HepG2 (cell line): ENCODE data around the gene ABCA8. TPM values are rescaled to one million over a fixed set of nuclear protein-coding genes. Genes with fewer than 3 reads are reported as not detected.

Experiments
- ATAC-seq: fragments of 200-7000 bp; cut with Tn5 transposase; 3 replicates; pipeline ENCODE4 v1.9.1; 2020; ENCODE audit warnings: mild to moderate bottlenecking, moderate library complexity
- BruUV-seq: library from RNA; stranded (reverse); fragments of 400-500 nt; replicated peaks from 2 replicates; lab custom pipeline; 2021; lab: Mats Ljungman, UMichigan
- CTCF ChIA-PET: fragments of 300-600 bp; formaldehyde crosslinking; extraction: SDS; loops from one replicate; lab custom pipeline; 2021; ENCODE audit warnings: low total read pairs, inconsistent platforms, low intra/inter-chr PET ratio; lab: Yijun Ruan, JAX
- POLR2A ChIA-PET: fragments of 350-600 bp; sonication (Branson Sonifier 250); formaldehyde crosslinking; loops from one replicate; lab custom pipeline; 2020; ENCODE audit warnings: antibody characterized with exemption, inconsistent platforms; lab: Yijun Ruan, JAX
- DNase-seq: peaks from one replicate; pipeline ENCODE4 v3.0.0-alpha.2; 2015; ENCODE audit warnings: low spot score
- FAIRE-seq: peaks from 3 replicates; lab custom pipeline; 2011; peaks lifted over from hg19 to GRCh38; lab: Jason Lieb, UNC
- H2AFZ ChIP-seq: one replicate; pipeline ENCODE4 v1.6.1; 2011; ENCODE audit warnings: low read length, inconsistent platforms
- H3K27ac ChIP-seq: fragments of 300-600 bp; 3 replicates; pipeline ENCODE4 v1.8.0; 2011; ENCODE audit warnings: mixed run types, mild to moderate bottlenecking, mixed read lengths, low read length, inconsistent platforms; ENCODE audit not compliant: insufficient read depth; ENCODE audit errors: extremely low read length
- H3K27me3 ChIP-seq, 2 experiments: fragments of 200-600 bp in 1 of 2; 2 replicates in 1 of 2; 3 replicates in 1 of 2; pipeline versions ENCODE4 v1.6.0 to v1.8.0; 2011; ENCODE audit warnings: low read length in 2 of 2, mild to moderate bottlenecking in 2 of 2, moderate library complexity in 2 of 2, inconsistent platforms in 1 of 2; ENCODE audit not compliant: insufficient read depth in 2 of 2, control insufficient read depth in 1 of 2
- H3K36me3 ChIP-seq, 2 experiments: fragments of 200-600 bp in 1 of 2; replicated peaks in 1 of 2; 2 replicates in 1 of 2; 3 replicates in 1 of 2; pipeline versions ENCODE4 v1.5.1 to v1.8.0; 2011; ENCODE audit warnings: low read length in 2 of 2, inconsistent platforms in 1 of 2; ENCODE audit not compliant: insufficient read depth in 2 of 2, control insufficient read depth in 1 of 2
- H3K4me1 ChIP-seq: 2 replicates; pipeline ENCODE4 v1.5.1; 2012; ENCODE audit warnings: low read length, inconsistent platforms; ENCODE audit not compliant: insufficient read depth
- H3K4me2 ChIP-seq: 2 replicates; pipeline ENCODE4 v1.6.0; 2011; ENCODE audit warnings: low read depth, low read length, inconsistent platforms
- H3K4me3 ChIP-seq, 3 experiments: fragments of 200-600 bp in 1 of 3; sonication (generic), shearing (Covaris generic) in 1 of 3; replicated peaks in 1 of 3; 2 replicates each; pipeline ENCODE4 v1.5.1; 2011 to 2016; ENCODE audit warnings: low read length in 3 of 3, inconsistent platforms in 2 of 3, low read depth in 2 of 3, mild to moderate bottlenecking in 2 of 3, control low read depth in 1 of 3, mixed read lengths in 1 of 3; ENCODE audit not compliant: insufficient read depth in 1 of 3
- H3K79me2 ChIP-seq: one replicate; pipeline ENCODE4 v1.6.1; 2011; ENCODE audit warnings: low read length, inconsistent platforms; ENCODE audit not compliant: insufficient read depth
- H3K9ac ChIP-seq: 2 replicates; pipeline ENCODE4 v1.6.0; 2011; ENCODE audit warnings: mild to moderate bottlenecking, low read depth, low read length, inconsistent platforms; ENCODE audit not compliant: insufficient read depth
- H3K9me3 ChIP-seq: 2 replicates; pipeline ENCODE4 v1.5.1; 2012; ENCODE audit warnings: mild to moderate bottlenecking, low read length
- H4K20me1 ChIP-seq: 2 replicates; pipeline ENCODE4 v1.6.0; 2011; ENCODE audit warnings: inconsistent platforms, mild to moderate bottlenecking, low read length, moderate library complexity; ENCODE audit not compliant: insufficient read depth
- BRD4 ChIP-seq: sonication (generic); formaldehyde crosslinking; IDR thresholded peaks from 2 replicates; pipeline ENCODE4 v1.4.0; 2020; ENCODE audit warnings: missing genetic modification reagents
- CHCHD3 ChIP-seq: sonication (generic); formaldehyde crosslinking; IDR thresholded peaks from 2 replicates; pipeline ENCODE4 v1.8.0; 2022; ENCODE audit warnings: mild to moderate bottlenecking, missing genetic modification reagents, moderate library complexity
- FLYWCH1 ChIP-seq: sonication (generic); formaldehyde crosslinking; IDR thresholded peaks from 2 replicates; pipeline ENCODE4 v1.8.1; 2023; ENCODE audit warnings: mild to moderate bottlenecking, missing genetic modification reagents
- KLF9 ChIP-seq: IDR thresholded peaks from 2 replicates; pipeline ENCODE4 v1.6.1; 2016; ENCODE audit warnings: low read depth
- MEF2D ChIP-seq: sonication (generic); formaldehyde crosslinking; IDR thresholded peaks from 2 replicates; pipeline ENCODE4 v1.5.1; 2020; ENCODE audit warnings: mild to moderate bottlenecking, missing genetic modification reagents
- NR2C2 ChIP-seq: sonication (generic); formaldehyde crosslinking; IDR thresholded peaks from 2 replicates; pipeline ENCODE4 v1.4.0; 2020; ENCODE audit warnings: missing genetic modification reagents, mild to moderate bottlenecking, moderate library complexity, borderline replicate concordance
- STAG1 ChIP-seq: sonication (generic); formaldehyde crosslinking; IDR thresholded peaks from 2 replicates; pipeline ENCODE4 v1.4.0; 2020; ENCODE audit warnings: missing genetic modification reagents
- ZNF563 ChIP-seq: sonication (generic); formaldehyde crosslinking; IDR thresholded peaks from 2 replicates; pipeline ENCODE4 v1.8.0; 2022; ENCODE audit warnings: mild to moderate bottlenecking, moderate library complexity, missing genetic modification reagents
- ZSCAN30 ChIP-seq: sonication (generic); formaldehyde crosslinking; IDR thresholded peaks from 2 replicates; pipeline ENCODE4 v1.5.0; 2020; ENCODE audit warnings: mild to moderate bottlenecking, missing genetic modification reagents
- WGBS: methylation state at CpG from one replicate; pipeline ENCODE4 v1.1.6; 2017; ENCODE audit warnings: low lambda C conversion rate; 5-methylcytosine and 5-hydroxymethylcytosine counted together
- in situ Hi-C: cut with HindIII; loops from 2 replicates; pipeline ENCODE4 v1.10.0; 2017; ENCODE audit warnings: low pct_unique_long_range_greater_than_20kb; ENCODE audit not compliant: extremely low pct_ligation_motif_present
- intact Hi-C: fragments of 100-400 bp; cut with micrococcal nuclease; formaldehyde crosslinking; loops from one replicate; pipeline ENCODE4 v1.10.0; 2022; ENCODE audit not compliant: unreplicated experiment
- polyA plus RNA-seq, 8 experiments: library from polyadenylated mRNA; depleted of rRNA in 3 of 8; stranded (reverse) in 7 of 8; unstranded in 1 of 8; fragments of >200 nt; fragmentation: Illumina TruSeq in 4 of 8; extraction: Trizol in 4 of 8; gene quantifications; 2 replicates each; pipeline versions ENCODE4 v1.2.1 to v1.2.3, GENCODE V29; 2011 to 2016; ENCODE audit warnings: low read depth in 4 of 8, missing spikeins in 1 of 8, mixed read lengths in 1 of 8; ENCODE audit not compliant: insufficient read depth in 1 of 8
- total RNA-seq, 5 experiments: library from RNA; depleted of rRNA; stranded (reverse); fragments of >200 nt; fragmentation: Illumina TruSeq; extraction: Trizol; gene quantifications; 2 replicates each; pipeline ENCODE4 v1.2.3, GENCODE V29; 2016; ENCODE audit warnings: low read depth in 1 of 5
- TF ChIP-seq, protein P1 (sequence below): sonication (generic); formaldehyde crosslinking; IDR thresholded peaks from 2 replicates; pipeline ENCODE4 v1.5.1; 2020; ENCODE audit warnings: mild to moderate bottlenecking, missing genetic modification reagents, moderate library complexity
- TF ChIP-seq, protein P2 (sequence below): sonication (generic); formaldehyde crosslinking; IDR thresholded peaks from 2 replicates; pipeline ENCODE4 v1.5.0; 2020; ENCODE audit warnings: missing genetic modification reagents
- TF ChIP-seq, protein P3 (sequence below), 2 experiments: sonication (generic) in 1 of 2; formaldehyde crosslinking in 1 of 2; IDR thresholded peaks; 2 replicates each; pipeline versions ENCODE4 v1.4.0 to v1.6.1; 2018 to 2020; ENCODE audit warnings: missing genetic modification reagents in 2 of 2, borderline replicate concordance in 1 of 2, low read depth in 1 of 2, mild to moderate bottlenecking in 1 of 2, missing biosample characterization in 1 of 2
- TF ChIP-seq, protein P4 (sequence below): IDR thresholded peaks from 2 replicates; pipeline ENCODE4 v1.6.1; 2018; ENCODE audit warnings: missing genetic modification reagents, mild to moderate bottlenecking, missing compliant biosample characterization

ABCA8 gene
- total and polyA plus RNA-seq, 2 of the 13 experiments (the other 11 are each of a cell fraction or from before 2014, with no cell fraction given), result 0.05 to 0.18 TPM

DNA sequence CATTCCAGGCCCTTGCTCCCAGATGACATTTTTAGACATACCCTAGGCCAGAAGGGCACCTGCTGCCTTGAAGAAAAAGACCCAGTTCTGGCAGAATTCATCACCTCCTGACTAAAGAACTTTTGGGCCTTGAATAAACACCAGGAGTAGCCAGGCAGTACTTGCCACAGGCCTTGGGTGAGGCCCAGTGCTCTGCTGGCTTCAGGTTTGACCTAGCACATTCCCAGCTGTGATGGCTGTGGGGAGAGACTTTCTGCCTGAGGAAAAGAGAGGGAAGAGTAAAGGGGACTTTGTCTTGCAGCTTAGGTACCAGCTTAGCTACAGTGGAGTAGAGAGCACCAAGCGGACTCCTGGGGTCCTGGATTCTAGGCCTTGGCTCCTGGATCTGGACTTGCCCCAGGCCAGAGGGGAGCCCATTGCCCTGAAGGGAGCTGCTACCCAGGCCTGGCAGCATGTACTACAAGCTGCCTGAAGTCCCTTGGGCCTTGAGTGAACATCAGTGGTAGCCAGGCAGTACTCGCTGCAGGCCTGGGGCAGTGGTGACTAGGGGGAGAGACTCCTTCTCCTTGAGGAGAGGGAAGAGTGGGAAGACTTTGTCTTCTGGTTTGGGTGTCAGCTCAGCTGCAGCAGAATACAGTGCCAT lies 44.3 kb downstream of the ABCA8 start (continued):
- TF ChIP-seq, protein P1, sequence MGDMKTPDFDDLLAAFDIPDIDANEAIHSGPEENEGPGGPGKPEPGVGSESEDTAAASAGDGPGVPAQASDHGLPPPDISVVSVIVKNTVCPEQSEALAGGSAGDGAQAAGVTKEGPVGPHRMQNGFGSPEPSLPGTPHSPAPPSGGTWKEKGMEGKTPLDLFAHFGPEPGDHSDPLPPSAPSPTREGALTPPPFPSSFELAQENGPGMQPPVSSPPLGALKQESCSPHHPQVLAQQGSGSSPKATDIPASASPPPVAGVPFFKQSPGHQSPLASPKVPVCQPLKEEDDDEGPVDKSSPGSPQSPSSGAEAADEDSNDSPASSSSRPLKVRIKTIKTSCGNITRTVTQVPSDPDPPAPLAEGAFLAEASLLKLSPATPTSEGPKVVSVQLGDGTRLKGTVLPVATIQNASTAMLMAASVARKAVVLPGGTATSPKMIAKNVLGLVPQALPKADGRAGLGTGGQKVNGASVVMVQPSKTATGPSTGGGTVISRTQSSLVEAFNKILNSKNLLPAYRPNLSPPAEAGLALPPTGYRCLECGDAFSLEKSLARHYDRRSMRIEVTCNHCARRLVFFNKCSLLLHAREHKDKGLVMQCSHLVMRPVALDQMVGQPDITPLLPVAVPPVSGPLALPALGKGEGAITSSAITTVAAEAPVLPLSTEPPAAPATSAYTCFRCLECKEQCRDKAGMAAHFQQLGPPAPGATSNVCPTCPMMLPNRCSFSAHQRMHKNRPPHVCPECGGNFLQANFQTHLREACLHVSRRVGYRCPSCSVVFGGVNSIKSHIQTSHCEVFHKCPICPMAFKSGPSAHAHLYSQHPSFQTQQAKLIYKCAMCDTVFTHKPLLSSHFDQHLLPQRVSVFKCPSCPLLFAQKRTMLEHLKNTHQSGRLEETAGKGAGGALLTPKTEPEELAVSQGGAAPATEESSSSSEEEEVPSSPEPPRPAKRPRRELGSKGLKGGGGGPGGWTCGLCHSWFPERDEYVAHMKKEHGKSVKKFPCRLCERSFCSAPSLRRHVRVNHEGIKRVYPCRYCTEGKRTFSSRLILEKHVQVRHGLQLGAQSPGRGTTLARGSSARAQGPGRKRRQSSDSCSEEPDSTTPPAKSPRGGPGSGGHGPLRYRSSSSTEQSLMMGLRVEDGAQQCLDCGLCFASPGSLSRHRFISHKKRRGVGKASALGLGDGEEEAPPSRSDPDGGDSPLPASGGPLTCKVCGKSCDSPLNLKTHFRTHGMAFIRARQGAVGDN (CRISPR knock-in tag), result peak; percentile 57; the same call in 1 of the 2 replicates
- TF ChIP-seq ZNF563 (CRISPR knock-in tag), result peak; percentile 6; the same call in 1 of the 2 replicates

DNA sequence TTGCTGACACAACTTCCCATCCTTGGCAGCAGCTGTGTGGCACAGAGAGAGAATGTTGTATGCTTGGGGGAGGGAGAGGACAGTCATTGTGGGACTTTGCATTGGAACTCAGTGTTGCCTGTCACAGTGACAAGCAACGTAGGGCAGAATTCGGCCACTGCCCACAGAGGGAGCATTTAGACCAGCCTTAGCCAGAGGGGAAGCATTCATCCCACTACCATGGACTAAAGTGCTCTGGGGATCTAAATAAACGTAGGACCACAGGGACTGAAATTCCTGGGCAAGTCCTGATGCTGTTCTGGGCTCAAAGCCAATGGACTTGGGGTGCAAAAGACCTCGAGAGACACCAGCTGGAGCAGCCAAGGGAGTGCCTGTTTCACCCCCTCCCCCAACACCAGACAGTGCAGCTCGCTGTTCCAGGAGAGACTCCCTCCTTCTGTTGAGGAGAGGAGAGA lies 44.9 kb downstream of the ABCA8 start:
- CTCF ChIA-PET, result no interaction called here
- H3K4me1 ChIP-seq, result peaks cover 54% of the 10 kb centered on the region
- no peaks in the 10 kb centered on the region for H3K79me2 ChIP-seq
- POLR2A ChIA-PET, result interaction anchor here (1.8 kb wide), 1 partner anchor 136 kb away, joined by 8 read pairs; no protein-coding TSS in a partner anchor
- intact Hi-C loops, result no loop called here
- BruUV-seq, result no TSS peak
- H3K9ac ChIP-seq, result no peak overlapping the region
- no peak overlapping the region for H3K4me2 ChIP-seq
- in situ Hi-C loops, result loop anchor here (5.0 kb wide), 1 partner anchor 133 kb away; no protein-coding TSS in a partner anchor
- H3K27me3 ChIP-seq, result no peaks in the 10 kb centered on the region
- H3K27ac ChIP-seq, result no peak overlapping the region
- H3K4me3 ChIP-seq, result no peak overlapping the region
- H2AFZ ChIP-seq, result peak overlapping the region; percentile 28
- WGBS, result 89% methylated on average over 5 of the region's 5 CpGs
- no peaks in the 10 kb centered on the region for H3K36me3 ChIP-seq
- ATAC-seq, result no peak
- 0 out of 2 replicates have a peak, but pooled peaks cover 7% of the 10 kb centered on the region for H3K9me3 ChIP-seq
- FAIRE-seq, result no peak
- no peaks in the 10 kb centered on the region for H4K20me1 ChIP-seq
- DNase-seq, result no peak
- TF ChIP-seq, protein P2, sequence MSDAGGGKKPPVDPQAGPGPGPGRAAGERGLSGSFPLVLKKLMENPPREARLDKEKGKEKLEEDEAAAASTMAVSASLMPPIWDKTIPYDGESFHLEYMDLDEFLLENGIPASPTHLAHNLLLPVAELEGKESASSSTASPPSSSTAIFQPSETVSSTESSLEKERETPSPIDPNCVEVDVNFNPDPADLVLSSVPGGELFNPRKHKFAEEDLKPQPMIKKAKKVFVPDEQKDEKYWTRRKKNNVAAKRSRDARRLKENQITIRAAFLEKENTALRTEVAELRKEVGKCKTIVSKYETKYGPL (CRISPR knock-in tag), result no peak
- 0 out of 2 replicates have a peak, but pooled peaks have one; percentile 24 for TF ChIP-seq NR2C2 (CRISPR knock-in tag)
- TF ChIP-seq ZNF563 (CRISPR knock-in tag), result peak; percentile 83
- 0 out of 2 replicates have a peak, but pooled peaks have one; percentile 14 for TF ChIP-seq MEF2D (CRISPR knock-in tag)
- TF ChIP-seq FLYWCH1, result no peak
- TF ChIP-seq BRD4 (CRISPR knock-in tag), result no peak
- TF ChIP-seq CHCHD3 (CRISPR knock-in tag), result 0 out of 2 replicates have a peak, but pooled peaks have one; percentile 37
- TF ChIP-seq STAG1 (CRISPR knock-in tag), result peak; percentile 44; the same call in 1 of the 2 replicates
- TF ChIP-seq ZSCAN30 (CRISPR knock-in tag), result no peak
- no peak for TF ChIP-seq KLF9 (CRISPR knock-in tag)
- TF ChIP-seq, protein P3, sequence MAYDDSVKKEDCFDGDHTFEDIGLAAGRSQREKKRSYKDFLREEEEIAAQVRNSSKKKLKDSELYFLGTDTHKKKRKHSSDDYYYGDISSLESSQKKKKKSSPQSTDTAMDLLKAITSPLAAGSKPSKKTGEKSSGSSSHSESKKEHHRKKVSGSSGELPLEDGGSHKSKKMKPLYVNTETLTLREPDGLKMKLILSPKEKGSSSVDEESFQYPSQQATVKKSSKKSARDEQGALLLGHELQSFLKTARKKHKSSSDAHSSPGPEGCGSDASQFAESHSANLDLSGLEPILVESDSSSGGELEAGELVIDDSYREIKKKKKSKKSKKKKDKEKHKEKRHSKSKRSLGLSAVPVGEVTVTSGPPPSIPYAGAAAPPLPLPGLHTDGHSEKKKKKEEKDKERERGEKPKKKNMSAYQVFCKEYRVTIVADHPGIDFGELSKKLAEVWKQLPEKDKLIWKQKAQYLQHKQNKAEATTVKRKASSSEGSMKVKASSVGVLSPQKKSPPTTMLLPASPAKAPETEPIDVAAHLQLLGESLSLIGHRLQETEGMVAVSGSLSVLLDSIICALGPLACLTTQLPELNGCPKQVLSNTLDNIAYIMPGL (CRISPR knock-in tag; IDR thresholded peaks at IDR 0.05; ENCODE audit: borderline replicate concordance in 1 of 2, low read depth in 1 of 2), result no peak
- TF ChIP-seq, protein P4, sequence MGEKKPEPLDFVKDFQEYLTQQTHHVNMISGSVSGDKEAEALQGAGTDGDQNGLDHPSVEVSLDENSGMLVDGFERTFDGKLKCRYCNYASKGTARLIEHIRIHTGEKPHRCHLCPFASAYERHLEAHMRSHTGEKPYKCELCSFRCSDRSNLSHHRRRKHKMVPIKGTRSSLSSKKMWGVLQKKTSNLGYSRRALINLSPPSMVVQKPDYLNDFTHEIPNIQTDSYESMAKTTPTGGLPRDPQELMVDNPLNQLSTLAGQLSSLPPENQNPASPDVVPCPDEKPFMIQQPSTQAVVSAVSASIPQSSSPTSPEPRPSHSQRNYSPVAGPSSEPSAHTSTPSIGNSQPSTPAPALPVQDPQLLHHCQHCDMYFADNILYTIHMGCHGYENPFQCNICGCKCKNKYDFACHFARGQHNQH (CRISPR knock-in tag), result 0 out of 2 replicates have a peak, but pooled peaks have one; percentile 43
